ENCODE data around the gene MDGA2.

DNA sequence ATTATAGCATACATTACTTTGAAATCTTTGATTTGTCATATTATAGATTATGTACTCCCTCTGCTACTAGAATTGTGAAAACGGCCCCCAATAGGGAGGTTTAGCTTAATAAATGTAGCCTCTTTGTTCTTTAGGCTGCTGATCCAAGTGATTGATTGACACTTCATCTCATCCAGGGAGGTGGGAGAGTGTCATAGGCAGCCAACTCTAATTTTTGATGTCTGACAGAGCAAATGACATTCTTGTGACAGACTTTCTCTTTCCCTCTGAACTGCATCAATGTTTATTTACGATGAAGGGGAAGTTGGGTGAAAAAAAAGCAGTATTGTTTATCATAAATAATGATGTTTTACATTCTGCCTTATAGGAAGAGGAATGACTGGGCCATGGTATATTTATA lies 221.4 kb downstream of the MDGA2 start:
- TF ChIP-seq EZH2 (IDR thresholded peaks at IDR 0.05) (no peak), POLR2AphosphoS5 (IDR thresholded peaks at IDR 0.05; ENCODE audit: borderline replicate concordance, low read depth, low read length) (no peak)
